DND-41 (cell line): ENCODE results near the gene HIC1.

Experiments used
- EZH2 ChIP-seq: IDR thresholded peaks from 3 replicates; pipeline ENCODE4 v1.6.1; 2012; ENCODE audit warnings: borderline replicate concordance, low read depth, mild to moderate bottlenecking, moderate library complexity, low read length, inconsistent platforms; ENCODE audit not compliant: severe bottlenecking
- TF ChIP-seq, protein P1 (sequence below): IDR thresholded peaks from 2 replicates; pipeline ENCODE4 v1.5.1; 2012; ENCODE audit warnings: borderline replicate concordance, low read length, moderate library complexity, mild to moderate bottlenecking; ENCODE audit not compliant: poor library complexity, severe bottlenecking; ENCODE audit errors: extremely low read depth

DNA sequence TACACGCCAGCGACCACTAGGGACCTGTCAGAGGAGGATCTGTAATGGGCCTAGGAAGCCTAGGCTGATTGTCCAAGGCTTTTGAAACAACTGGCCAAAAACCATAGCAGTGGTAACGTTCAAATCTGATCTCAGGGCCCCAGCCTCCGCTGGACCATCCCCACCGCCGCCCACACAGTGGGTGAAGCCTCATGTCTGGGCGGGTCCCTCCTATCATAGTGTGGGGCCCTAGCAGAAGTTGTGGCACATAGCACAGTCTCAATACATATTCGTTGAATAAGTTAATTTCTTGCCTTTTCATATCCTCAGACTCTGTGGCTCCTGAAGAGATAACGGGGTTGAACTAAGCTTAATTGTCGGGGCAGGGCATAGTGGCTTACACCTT lies 24.1 kb upstream of the HIC1 start:
- TF ChIP-seq, protein P1, sequence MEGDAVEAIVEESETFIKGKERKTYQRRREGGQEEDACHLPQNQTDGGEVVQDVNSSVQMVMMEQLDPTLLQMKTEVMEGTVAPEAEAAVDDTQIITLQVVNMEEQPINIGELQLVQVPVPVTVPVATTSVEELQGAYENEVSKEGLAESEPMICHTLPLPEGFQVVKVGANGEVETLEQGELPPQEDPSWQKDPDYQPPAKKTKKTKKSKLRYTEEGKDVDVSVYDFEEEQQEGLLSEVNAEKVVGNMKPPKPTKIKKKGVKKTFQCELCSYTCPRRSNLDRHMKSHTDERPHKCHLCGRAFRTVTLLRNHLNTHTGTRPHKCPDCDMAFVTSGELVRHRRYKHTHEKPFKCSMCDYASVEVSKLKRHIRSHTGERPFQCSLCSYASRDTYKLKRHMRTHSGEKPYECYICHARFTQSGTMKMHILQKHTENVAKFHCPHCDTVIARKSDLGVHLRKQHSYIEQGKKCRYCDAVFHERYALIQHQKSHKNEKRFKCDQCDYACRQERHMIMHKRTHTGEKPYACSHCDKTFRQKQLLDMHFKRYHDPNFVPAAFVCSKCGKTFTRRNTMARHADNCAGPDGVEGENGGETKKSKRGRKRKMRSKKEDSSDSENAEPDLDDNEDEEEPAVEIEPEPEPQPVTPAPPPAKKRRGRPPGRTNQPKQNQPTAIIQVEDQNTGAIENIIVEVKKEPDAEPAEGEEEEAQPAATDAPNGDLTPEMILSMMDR = peak; percentile 72
- no peak for TF ChIP-seq EZH2
